Naive B cell (primary cell): ENCODE measurements around the gene MAP3K19. TPM values are rescaled to one million over a fixed set of nuclear protein-coding genes. Genes with fewer than 3 reads are reported as not detected.
"Not testable (repeated sequence)": the region's sequence is repeated elsewhere in the genome, so short reads cannot be mapped to it uniquely, and the experiment has no call there.

Experiments
- ATAC-seq, 2 donors: fragments of 150-1000 bp; cut with Tn5 transposase; 2 replicates each; pipeline ENCODE4 v1.10.0; 2021; ENCODE audit warnings: low read depth in 2 of 2, mild to moderate bottlenecking in 2 of 2, moderate library complexity in 2 of 2
- DNase-seq: peaks from one replicate; pipeline ENCODE4 v3.0.0; 2022
- H3K27ac Mint-ChIP-seq, 6 donors: one replicate each; pipeline ENCODE4 v1.8.0; 2020 to 2022; ENCODE audit warnings: mild to moderate bottlenecking in 6 of 6, mixed read lengths in 6 of 6, moderate library complexity in 5 of 6, inconsistent platforms in 2 of 6
- H3K27me3 Mint-ChIP-seq, 3 donors: one replicate each; pipeline ENCODE4 v1.8.0; 2021 to 2022; ENCODE audit warnings: mixed read lengths in 3 of 3, mild to moderate bottlenecking in 1 of 3
- H3K36me3 Mint-ChIP-seq, 2 donors: one replicate each; pipeline ENCODE4 v1.8.0; 2020 to 2022; ENCODE audit warnings: mixed read lengths in 2 of 2, inconsistent platforms in 1 of 2, mild to moderate bottlenecking in 1 of 2
- H3K4me1 Mint-ChIP-seq, 3 donors: one replicate each; pipeline ENCODE4 v1.8.0; 2020 to 2022; ENCODE audit warnings: mixed read lengths in 3 of 3, inconsistent platforms in 1 of 3, mild to moderate bottlenecking in 1 of 3, moderate library complexity in 1 of 3
- H3K4me3 Mint-ChIP-seq, 8 donors: one replicate each; pipeline ENCODE4 v1.8.0; 2020 to 2022; ENCODE audit warnings: mild to moderate bottlenecking in 8 of 8, mixed read lengths in 8 of 8, moderate library complexity in 8 of 8, inconsistent platforms in 2 of 8
- H3K9me3 Mint-ChIP-seq, 7 donors: one replicate each; pipeline ENCODE4 v1.8.0; 2020 to 2022; ENCODE audit warnings: mixed read lengths in 7 of 7, mild to moderate bottlenecking in 5 of 7, inconsistent platforms in 2 of 7, moderate library complexity in 1 of 7
- polyA plus RNA-seq, 6 donors: library from polyadenylated mRNA; unstranded; fragments of 300-500 nt; fragmentation: Illumina TruSeq; gene quantifications; one replicate each; pipeline ENCODE4 v1.2.3, GENCODE V29; 2021; ENCODE audit warnings: low read depth in 6 of 6

MAP3K19 gene
- polyA plus RNA-seq, 6 donors from 2014 or later, result not detected

- H3K36me3 Mint-ChIP-seq, result no peaks in the 10 kb centered on the region
- H3K27me3 Mint-ChIP-seq, result peaks cover 11 to 15% (median 13%) of the 10 kb centered on the region in 3 donors
- peaks cover 0 to 7% (median 5%) of the 10 kb centered on the region in 3 donors for H3K4me1 Mint-ChIP-seq
- DNase-seq (peak; percentile 54), ATAC-seq (peak; percentile 79 to 91)
- no peak overlapping the region for H3K4me3 Mint-ChIP-seq
- H3K9me3 Mint-ChIP-seq, result no peaks in the 10 kb centered on the region
- H3K27ac Mint-ChIP-seq, result no peak overlapping the region
Measured at GRCh38 chr2:135004005-135004746, 43.1 kb downstream of the MAP3K19 start.

GRCh38 chr2:135002836-135003235 is 44.4 kb downstream of the MAP3K19 start:
- Mint-ChIP-seq H3K27ac (no peak overlapping the region), H3K4me1 (peaks cover 0 to 7% (median 5%) of the 10 kb centered on the region in 3 donors), H3K27me3 (peaks cover 11 to 15% (median 13%) of the 10 kb centered on the region in 3 donors), H3K9me3 (no peaks in the 10 kb centered on the region), H3K4me3 (no peak overlapping the region), H3K36me3 (no peaks in the 10 kb centered on the region)
- ATAC-seq (no peak), DNase-seq (no peak)

GRCh38 chr2:134999521-134999920 is 47.7 kb downstream of the MAP3K19 start:
- ATAC-seq, result no peak
- H3K36me3 Mint-ChIP-seq, result no peaks in the 10 kb centered on the region
- peaks cover 0 to 5% (median 4%) of the 10 kb centered on the region in 3 donors for H3K4me1 Mint-ChIP-seq
- no peak for DNase-seq
- no peak overlapping the region for H3K4me3 Mint-ChIP-seq
- no peak overlapping the region for H3K27ac Mint-ChIP-seq
- H3K9me3 Mint-ChIP-seq, result no peaks in the 10 kb centered on the region
- peaks cover 4 to 6% (median 5%) of the 10 kb centered on the region in 3 donors for H3K27me3 Mint-ChIP-seq

- peak; percentile 9 for DNase-seq
- ATAC-seq, result no peak
- H3K9me3 Mint-ChIP-seq, result peaks cover 0 to 4% (median 0%) of the 10 kb centered on the region in 7 donors
- H3K27ac Mint-ChIP-seq, result no peak overlapping the region
- no peaks in the 10 kb centered on the region for H3K27me3 Mint-ChIP-seq
- H3K4me3 Mint-ChIP-seq, result no peak overlapping the region
- no peaks in the 10 kb centered on the region for H3K36me3 Mint-ChIP-seq
- no peaks in the 10 kb centered on the region for H3K4me1 Mint-ChIP-seq
Measured at GRCh38 chr2:134988994-134989605, 58.1 kb downstream of the MAP3K19 start.

GRCh38 chr2:134985061-134985460 is 62.2 kb downstream of the MAP3K19 start:
- no peak overlapping the region for H3K4me3 Mint-ChIP-seq
- H3K27me3 Mint-ChIP-seq, result no peaks in the 10 kb centered on the region
- H3K36me3 Mint-ChIP-seq, result no peaks in the 10 kb centered on the region
- H3K9me3 Mint-ChIP-seq, result peaks cover 0 to 6% (median 0%) of the 10 kb centered on the region in 7 donors
- no peak for ATAC-seq
- no peak overlapping the region for H3K27ac Mint-ChIP-seq
- DNase-seq, result no peak
- H3K4me1 Mint-ChIP-seq, result no peaks in the 10 kb centered on the region

- ATAC-seq, result no peak
- Mint-ChIP-seq H3K27me3 (no peaks in the 10 kb centered on the region), H3K4me1 (peaks cover 0 to 3% (median 0%) of the 10 kb centered on the region in 3 donors), H3K27ac (no peak overlapping the region), H3K9me3 (peaks cover 0 to 6% (median 0%) of the 10 kb centered on the region in 7 donors), H3K4me3 (no peak overlapping the region), H3K36me3 (peaks cover 0 to 5% of the 10 kb centered on the region in 2 donors)
- no peak for DNase-seq
Measured at GRCh38 chr2:134982603-134983002, 64.6 kb downstream of the MAP3K19 start.

GRCh38 chr2:134980639-134981038 is 66.6 kb downstream of the MAP3K19 start:
- no peak overlapping the region for H3K27ac Mint-ChIP-seq
- H3K9me3 Mint-ChIP-seq, result peaks cover 0 to 10% (median 1%) of the 10 kb centered on the region in 7 donors
- H3K27me3 Mint-ChIP-seq, result no peaks in the 10 kb centered on the region
- DNase-seq (no peak), ATAC-seq (no peak)
- H3K36me3 Mint-ChIP-seq, result peaks cover 0 to 5% of the 10 kb centered on the region in 2 donors
- H3K4me3 Mint-ChIP-seq, result no peak overlapping the region
- H3K4me1 Mint-ChIP-seq, result peaks cover 0 to 3% (median 0%) of the 10 kb centered on the region in 3 donors

GRCh38 chr2:134979221-134979620 is 68.0 kb downstream of the MAP3K19 start:
- H3K27me3 Mint-ChIP-seq, result no peaks in the 10 kb centered on the region
- ATAC-seq, result no peak
- H3K27ac Mint-ChIP-seq, result no peak overlapping the region
- peaks cover 7 to 17% (median 11%) of the 10 kb centered on the region in 7 donors for H3K9me3 Mint-ChIP-seq
- peaks cover 0 to 3% (median 0%) of the 10 kb centered on the region in 3 donors for H3K4me1 Mint-ChIP-seq
- no peak for DNase-seq
- peaks cover 9 to 11% of the 10 kb centered on the region in 2 donors for H3K36me3 Mint-ChIP-seq
- H3K4me3 Mint-ChIP-seq, result no peak overlapping the region

- not testable (repeated sequence) for DNase-seq, ATAC-seq, H3K27me3 Mint-ChIP-seq, H3K4me3 Mint-ChIP-seq, H3K27ac Mint-ChIP-seq, H3K4me1 Mint-ChIP-seq
- H3K9me3 Mint-ChIP-seq, result peaks cover 14 to 31% (median 25%) of the 10 kb centered on the region in 7 donors
- H3K36me3 Mint-ChIP-seq, result peaks cover 24 to 25% of the 10 kb centered on the region in 2 donors
Measured at GRCh38 chr2:134977104-134977503, 70.1 kb downstream of the MAP3K19 start.

- H3K9me3 Mint-ChIP-seq, result peaks cover 17 to 35% (median 28%) of the 10 kb centered on the region in 7 donors
- H3K27me3 Mint-ChIP-seq, result no peaks in the 10 kb centered on the region
- peak overlapping the region in 1 of 8 donors; percentile 45 for H3K4me3 Mint-ChIP-seq
- H3K4me1 Mint-ChIP-seq, result peaks cover 0 to 3% (median 0%) of the 10 kb centered on the region in 3 donors
- no peak for DNase-seq
- H3K36me3 Mint-ChIP-seq, result peaks cover 27 to 28% of the 10 kb centered on the region in 2 donors
- no peak for ATAC-seq
- no peak overlapping the region for H3K27ac Mint-ChIP-seq
Measured at GRCh38 chr2:134976074-134976702, 71.1 kb downstream of the MAP3K19 start.

GRCh38 chr2:134975281-134976009 is 71.8 kb downstream of the MAP3K19 start:
- H3K4me3 Mint-ChIP-seq, result peak overlapping the region in 1 of 8 donors; percentile 38
- ATAC-seq, result no peak
- H3K4me1 Mint-ChIP-seq, result peaks cover 0 to 3% (median 0%) of the 10 kb centered on the region in 3 donors
- H3K27me3 Mint-ChIP-seq, result peaks cover 0 to 4% (median 0%) of the 10 kb centered on the region in 3 donors
- peak overlapping the region in 1 of 6 donors; percentile 33 for H3K27ac Mint-ChIP-seq
- peaks cover 32% of the 10 kb centered on the region in 2 donors for H3K36me3 Mint-ChIP-seq
- H3K9me3 Mint-ChIP-seq, result peaks cover 19 to 42% (median 31%) of the 10 kb centered on the region in 7 donors
- DNase-seq, result no peak

GRCh38 chr2:134973241-134974138 is 73.8 kb downstream of the MAP3K19 start:
- no peak for ATAC-seq

More at GRCh38 chr2:134973241-134974138, 73.8 kb downstream of the MAP3K19 start:
- peaks cover 32% of the 10 kb centered on the region in 2 donors for H3K36me3 Mint-ChIP-seq
- H3K27me3 Mint-ChIP-seq, result peaks cover 0 to 4% (median 0%) of the 10 kb centered on the region in 3 donors
- DNase-seq, result no peak
- no peak overlapping the region for H3K27ac Mint-ChIP-seq
- peak overlapping the region in 1 of 8 donors; percentile 15 for H3K4me3 Mint-ChIP-seq
- H3K4me1 Mint-ChIP-seq, result peaks cover 0 to 3% (median 0%) of the 10 kb centered on the region in 3 donors
- peaks cover 19 to 53% (median 38%) of the 10 kb centered on the region in 7 donors for H3K9me3 Mint-ChIP-seq
